SK-N-MC (cell line): ENCODE data around the gene DNAJC17.

Experiments used
- EZH2 ChIP-seq: fragments of 200-600 bp; sonication (generic); IDR thresholded peaks from one replicate; pipeline ENCODE4 v1.6.1; 2017; ENCODE audit warnings: antibody characterized with exemption
- FOXP2 ChIP-seq: optimal IDR thresholded peaks from 2 replicates; pipeline ENCODE3; 2011; ENCODE audit warnings: mild to moderate bottlenecking, moderate library complexity; ENCODE audit not compliant: insufficient read depth; ENCODE audit errors: extremely low read length, control extremely low read depth
- POLR2AphosphoS5 ChIP-seq: IDR thresholded peaks from 2 replicates; pipeline ENCODE4 v1.6.1; 2012; ENCODE audit warnings: mild to moderate bottlenecking, low read depth, low read length, borderline replicate concordance

GRCh38 chr15:40736575-40736974 is 70.7 kb downstream of the DNAJC17 start:
- TF ChIP-seq POLR2AphosphoS5, result no peak
- no peak for TF ChIP-seq EZH2
- no peak for TF ChIP-seq FOXP2
